ENCODE results near the gene CPEB3.
"Not testable (repeated sequence)": the region's sequence is repeated elsewhere in the genome, so short reads cannot be mapped to it uniquely, and the experiment has no call there.

CPEB3 gene

GRCh38 chr10:92141147-92141546, 149.7 kb downstream of the CPEB3 start:
- DNase-seq (ENCODE audit: low read depth) = not testable (repeated sequence)

GRCh38 chr10:92134049-92134448, 156.8 kb downstream of the CPEB3 start:
- not testable (repeated sequence) for DNase-seq (ENCODE audit: low read depth)

- DNase-seq (ENCODE audit: low read depth) = no peak
Measured at GRCh38 chr10:92131275-92131820, 159.5 kb downstream of the CPEB3 start.

GRCh38 chr10:92130622-92131274, 160.1 kb downstream of the CPEB3 start:
- no peak for DNase-seq (ENCODE audit: low read depth)

- DNase-seq (ENCODE audit: low read depth) = peak; percentile 41
Measured at GRCh38 chr10:92126100-92126650, 164.7 kb downstream of the CPEB3 start.

GRCh38 chr10:92125144-92125543, 165.7 kb downstream of the CPEB3 start:
- no peak for DNase-seq (ENCODE audit: low read depth)

GRCh38 chr10:92124616-92125143, 166.2 kb downstream of the CPEB3 start:
- peak; percentile 83 for DNase-seq (ENCODE audit: low read depth)

GRCh38 chr10:92124020-92124419, 166.9 kb downstream of the CPEB3 start:
- DNase-seq (ENCODE audit: low read depth) = peak; percentile 35

GRCh38 chr10:92122941-92123450, 167.9 kb downstream of the CPEB3 start:
- no peak for DNase-seq (ENCODE audit: low read depth)

- no peak for DNase-seq (ENCODE audit: low read depth)
Measured at GRCh38 chr10:92121686-92122492, 169.0 kb downstream of the CPEB3 start.

- no peak for DNase-seq (ENCODE audit: low read depth)
Measured at GRCh38 chr10:92119340-92119739, 171.5 kb downstream of the CPEB3 start.

- DNase-seq (ENCODE audit: low read depth) = not testable (repeated sequence)
Measured at GRCh38 chr10:92114917-92115316, 176.0 kb downstream of the CPEB3 start.

GRCh38 chr10:92113911-92114600, 176.8 kb downstream of the CPEB3 start:
- no peak for DNase-seq (ENCODE audit: low read depth)

- DNase-seq (ENCODE audit: low read depth) = no peak
Measured at GRCh38 chr10:92112462-92112861, 178.4 kb downstream of the CPEB3 start.

- DNase-seq (ENCODE audit: low read depth) = no peak
Measured at GRCh38 chr10:92111336-92111939, 179.4 kb downstream of the CPEB3 start.

- DNase-seq (ENCODE audit: low read depth) = peak; percentile 81
Measured at GRCh38 chr10:92110039-92110794, 180.7 kb downstream of the CPEB3 start.

- DNase-seq (ENCODE audit: low read depth) = no peak
Measured at GRCh38 chr10:92108747-92109146, 182.1 kb downstream of the CPEB3 start.

GRCh38 chr10:92108120-92108519, 182.8 kb downstream of the CPEB3 start:
- DNase-seq (ENCODE audit: low read depth) = no peak

GRCh38 chr10:92103376-92104090, 187.3 kb downstream of the CPEB3 start:
- no peak for DNase-seq (ENCODE audit: low read depth)
